GM12878 (cell line): ENCODE data around the gene DDHD1. TPM values are rescaled to one million over a fixed set of nuclear protein-coding genes. Genes with fewer than 3 reads are reported as not detected.

Source experiments
- ATAC-seq: fragments of 200-7000 bp; cut with Tn5 transposase; 3 replicates; pipeline ENCODE4 v1.9.1; 2020; ENCODE audit warnings: mild to moderate bottlenecking, moderate library complexity
- BruUV-seq: library from RNA; stranded (reverse); fragments of 400-500 nt; replicated peaks from 2 replicates; lab custom pipeline; 2021; lab: Mats Ljungman, UMichigan
- CTCF ChIA-PET: fragments of 300-600 bp; sonication (Branson Sonifier 250); formaldehyde crosslinking; extraction: SDS; loops from one replicate; lab custom pipeline; 2021; ENCODE audit warnings: inconsistent platforms; lab: Yijun Ruan, JAX
- POLR2A ChIA-PET: fragments of 350-600 bp; formaldehyde crosslinking; extraction: SDS; loops from one replicate; lab custom pipeline; 2021; ENCODE audit warnings: inconsistent platforms; lab: Charles Lee
- RAD21 ChIA-PET: fragments of 300-600 bp; sonication (Branson Sonifier 250); formaldehyde crosslinking; loops from one replicate; lab custom pipeline; 2023; ENCODE audit warnings: antibody characterized with exemption; ENCODE audit not compliant: unreplicated experiment; lab: Charles Lee
- SMC1A ChIA-PET: fragments of 300-600 bp; sonication (Branson Sonifier 250); formaldehyde crosslinking; loops from one replicate; lab custom pipeline; 2023; ENCODE audit not compliant: unreplicated experiment, uncharacterized antibody; lab: Charles Lee
- DNase-seq: peaks from one replicate; pipeline ENCODE4 v3.0.0-alpha.2; 2011; ENCODE audit warnings: low read depth, low spot score
- FAIRE-seq: peaks from 3 replicates; lab custom pipeline; 2011; peaks lifted over from hg19 to GRCh38; lab: Jason Lieb, UNC
- H2AFZ ChIP-seq: 2 replicates; pipeline ENCODE4 v1.6.0; 2011; ENCODE audit warnings: low read depth, low read length, control low read depth; ENCODE audit not compliant: control insufficient read depth
- H3K27ac ChIP-seq: 2 replicates; pipeline ENCODE4 v1.5.1; 2011; ENCODE audit warnings: control low read depth; ENCODE audit not compliant: control insufficient read depth, insufficient read depth
- H3K27me3 ChIP-seq, 2 experiments: replicated peaks in 1 of 2; 2 replicates each; pipeline versions ENCODE4 v1.6.0 to v1.6.1; 2011; ENCODE audit warnings: low read length in 1 of 2; ENCODE audit not compliant: control insufficient read depth in 2 of 2, insufficient read depth in 2 of 2
- H3K36me3 ChIP-seq, 2 experiments: 2 replicates each; pipeline ENCODE4 v1.5.1; 2011; ENCODE audit warnings: low read length in 1 of 2; ENCODE audit not compliant: control insufficient read depth in 2 of 2, insufficient read depth in 2 of 2
- H3K4me1 ChIP-seq: 2 replicates; pipeline ENCODE4 v1.6.1; 2011; ENCODE audit warnings: mild to moderate bottlenecking, low read length, moderate library complexity, mixed read lengths; ENCODE audit not compliant: control insufficient read depth, insufficient read depth
- H3K4me2 ChIP-seq: 2 replicates; pipeline ENCODE4 v1.6.0; 2011; ENCODE audit warnings: control low read depth; ENCODE audit not compliant: control insufficient read depth, insufficient read depth
- H3K4me3 ChIP-seq: fragments of 200-600 bp; sonication (generic); 2 replicates; pipeline ENCODE4 v1.5.1; 2016
- H3K79me2 ChIP-seq: 2 replicates; pipeline ENCODE4 v1.6.0; 2011; ENCODE audit warnings: low read length; ENCODE audit not compliant: control insufficient read depth, insufficient read depth
- H3K9ac ChIP-seq: 2 replicates; pipeline ENCODE4 v1.8.0; 2011; ENCODE audit warnings: low read length, control low read depth, mixed read lengths; ENCODE audit not compliant: control insufficient read depth, insufficient read depth
- H3K9me3 ChIP-seq: replicated peaks from 3 replicates; pipeline ENCODE4 v1.5.1; 2011; ENCODE audit warnings: mild to moderate bottlenecking, low read length; ENCODE audit not compliant: control insufficient read depth, insufficient read depth
- H4K20me1 ChIP-seq: 2 replicates; pipeline ENCODE4 v1.6.0; 2011; ENCODE audit not compliant: control insufficient read depth, insufficient read depth
- BMI1 ChIP-seq: fragments of 450-650 bp; IDR thresholded peaks from 2 replicates; pipeline ENCODE4 v1.6.1; 2016; ENCODE audit warnings: mild to moderate bottlenecking, moderate library complexity, borderline replicate concordance
- E2F8 ChIP-seq: fragments of 450-650 bp; IDR thresholded peaks from 2 replicates; pipeline ENCODE4 v1.6.1; 2018; ENCODE audit warnings: mild to moderate bottlenecking, low read depth, moderate library complexity; ENCODE audit not compliant: partially characterized antibody
- RELA ChIP-seq: fragments of 450-650 bp; IDR thresholded peaks from 2 replicates; pipeline ENCODE4 v1.8.0; 2014; ENCODE audit warnings: borderline replicate concordance; ENCODE audit not compliant: partially characterized antibody
- SRF ChIP-seq, 2 experiments: IDR thresholded peaks; 2 replicates each; pipeline ENCODE4 v1.6.1; 2011; ENCODE audit warnings: low read depth in 2 of 2, low read length in 2 of 2, mild to moderate bottlenecking in 1 of 2, moderate library complexity in 1 of 2
- USF2 ChIP-seq: IDR thresholded peaks from 2 replicates; pipeline ENCODE4 v1.6.1; 2011; ENCODE audit warnings: low read depth, low read length, improper control_type of control experiment, borderline replicate concordance
- ZNF24 ChIP-seq: fragments of 450-650 bp; IDR thresholded peaks from 2 replicates; pipeline ENCODE4 v1.6.1; 2017; ENCODE audit warnings: antibody characterized with exemption, mild to moderate bottlenecking
- ZNF687 ChIP-seq: fragments of 450-650 bp; IDR thresholded peaks from 2 replicates; pipeline ENCODE4 v1.6.1; 2017; ENCODE audit warnings: mild to moderate bottlenecking, moderate library complexity
- WGBS: methylation state at CpG from one replicate; pipeline ENCODE4 v1.1.6; 2016; ENCODE audit warnings: low lambda C conversion rate; ENCODE audit not compliant: insufficient replicate concordance, insufficient coverage; ENCODE audit errors: missing lambda C conversion rate; 5-methylcytosine and 5-hydroxymethylcytosine counted together
- in situ Hi-C: fragments of 300-500 bp; cut with MboI; formaldehyde crosslinking; loops from 9 replicates; pipeline ENCODE4 v1.14.3; 2018; ENCODE audit warnings: mixed read lengths
- intact Hi-C: fragments of 100-400 bp; cut with micrococcal nuclease; formaldehyde crosslinking; loops from one replicate; pipeline ENCODE4 v1.14.2; 2022; ENCODE audit not compliant: unreplicated experiment
- polyA plus RNA-seq, 11 experiments: library from polyadenylated mRNA; depleted of rRNA in 4 of 11; unstranded in 6 of 11; stranded (reverse) in 5 of 11; fragments of >200 nt; fragmentation: Nextera tagmentation in 4 of 11; fragmentation: Illumina TruSeq in 1 of 11; extraction: Ambion mirVana in 4 of 11; extraction: Trizol in 1 of 11; gene quantifications; 1 replicate in 1 of 11; 2 replicates in 10 of 11; pipeline versions ENCODE4 v1.2.1 to v1.2.3, GENCODE V29; 2011 to 2016; ENCODE audit warnings: inconsistent platforms in 2 of 11, missing spikeins in 2 of 11, low read depth in 1 of 11
- total RNA-seq, 4 experiments: library from RNA; depleted of rRNA in 3 of 4; stranded (reverse); fragments of >200 nt in 3 of 4; fragmentation: Illumina TruSeq in 1 of 4; extraction: Trizol in 1 of 4; gene quantifications; 2 replicates each; pipeline versions ENCODE4 v1.2.1 to v1.2.3, GENCODE V29; 2013 to 2021

DDHD1 gene
- total and polyA plus RNA-seq, 10 of the 15 experiments (the other 5 are each of a cell fraction or from before 2014, with no cell fraction given) = 7.7 to 52.3 (median 28.5) TPM

GRCh38 chr14:53027041-53027440 is 126.1 kb downstream of the DDHD1 start:
- no peak overlapping the region for H2AFZ ChIP-seq
- CTCF ChIA-PET = interaction anchor here (1.6 kb wide), 1 partner anchor 29 kb away, joined by 3 read pairs; no protein-coding TSS in a partner anchor

More at GRCh38 chr14:53027041-53027440, 126.1 kb downstream of the DDHD1 start:
- H3K9ac ChIP-seq = no peak overlapping the region
- no peak for FAIRE-seq
- no peak for ATAC-seq
- no peaks in the 10 kb centered on the region for H3K36me3 ChIP-seq
- H3K9me3 ChIP-seq = no peaks in the 10 kb centered on the region
- no peaks in the 10 kb centered on the region for H4K20me1 ChIP-seq
- ChIA-PET SMC1A (interaction anchor here (1.0 kb wide), 1 partner anchor 258 kb away, joined by 3 read pairs; no protein-coding TSS in a partner anchor), RAD21 (no interaction called here), POLR2A (no interaction called here)
- TF ChIP-seq BMI1 = no peak
- no peak for TF ChIP-seq SRF (IDR thresholded peaks at IDR 0.05; ENCODE audit: low read depth in 2 of 2, low read length in 2 of 2)
- TF ChIP-seq USF2 = no peak
- no peak for TF ChIP-seq E2F8
- TF ChIP-seq ZNF24 = no peak
- TF ChIP-seq ZNF687 = no peak
- no peak for TF ChIP-seq RELA
- H3K4me3 ChIP-seq = no peak overlapping the region
- BruUV-seq = no TSS peak
- no peak overlapping the region for H3K4me2 ChIP-seq
- no peaks in the 10 kb centered on the region for H3K4me1 ChIP-seq
- no peak for DNase-seq
- intact Hi-C loops = no loop called here
- in situ Hi-C loops = no loop called here
- no peaks in the 10 kb centered on the region for H3K27me3 ChIP-seq
- no peak overlapping the region for H3K27ac ChIP-seq
- WGBS = 44% methylated on average over 1 of the region's 1 CpG
- no peaks in the 10 kb centered on the region for H3K79me2 ChIP-seq
